ENCODE measurements around the gene CYB5R2.

CYB5R2 gene

DNA sequence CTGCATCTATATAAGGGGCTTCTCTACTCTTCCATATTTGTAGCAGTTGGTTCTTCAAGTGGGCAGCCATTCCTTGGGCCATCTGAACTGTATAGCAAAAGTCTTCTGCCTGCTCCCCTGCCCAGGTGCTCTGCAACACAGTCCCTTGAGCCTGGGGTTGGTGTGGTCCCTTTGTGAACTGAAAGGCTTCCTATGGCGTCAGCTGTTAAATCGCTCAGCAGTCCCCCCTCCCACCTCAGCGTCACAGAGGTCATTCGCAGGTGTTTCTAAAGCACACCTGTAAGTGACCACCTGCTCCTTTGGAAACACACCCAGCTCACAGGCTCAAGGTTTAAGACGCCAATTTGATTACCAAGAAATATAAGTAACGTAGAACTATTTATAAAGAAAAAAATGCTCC lies 37.0 kb downstream of the CYB5R2 start:
- DNase-seq (ENCODE audit: extremely low read depth, insufficient read length): no peak
- peaks cover 50% of the 10 kb centered on the region for H3K36me3 ChIP-seq (ENCODE audit: control insufficient read depth, insufficient read depth, low read length)
- TF ChIP-seq, protein P1, sequence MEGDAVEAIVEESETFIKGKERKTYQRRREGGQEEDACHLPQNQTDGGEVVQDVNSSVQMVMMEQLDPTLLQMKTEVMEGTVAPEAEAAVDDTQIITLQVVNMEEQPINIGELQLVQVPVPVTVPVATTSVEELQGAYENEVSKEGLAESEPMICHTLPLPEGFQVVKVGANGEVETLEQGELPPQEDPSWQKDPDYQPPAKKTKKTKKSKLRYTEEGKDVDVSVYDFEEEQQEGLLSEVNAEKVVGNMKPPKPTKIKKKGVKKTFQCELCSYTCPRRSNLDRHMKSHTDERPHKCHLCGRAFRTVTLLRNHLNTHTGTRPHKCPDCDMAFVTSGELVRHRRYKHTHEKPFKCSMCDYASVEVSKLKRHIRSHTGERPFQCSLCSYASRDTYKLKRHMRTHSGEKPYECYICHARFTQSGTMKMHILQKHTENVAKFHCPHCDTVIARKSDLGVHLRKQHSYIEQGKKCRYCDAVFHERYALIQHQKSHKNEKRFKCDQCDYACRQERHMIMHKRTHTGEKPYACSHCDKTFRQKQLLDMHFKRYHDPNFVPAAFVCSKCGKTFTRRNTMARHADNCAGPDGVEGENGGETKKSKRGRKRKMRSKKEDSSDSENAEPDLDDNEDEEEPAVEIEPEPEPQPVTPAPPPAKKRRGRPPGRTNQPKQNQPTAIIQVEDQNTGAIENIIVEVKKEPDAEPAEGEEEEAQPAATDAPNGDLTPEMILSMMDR (IDR thresholded peaks at IDR 0.05; ENCODE audit: insufficient read depth, low read length, poor library complexity, severe bottlenecking): no peak
- no peaks in the 10 kb centered on the region for H3K27me3 ChIP-seq (replicated peaks; ENCODE audit: control insufficient read depth, insufficient read depth, low read length)
- no peak overlapping the region for H3K4me3 ChIP-seq (replicated peaks; ENCODE audit: low read depth, low read length)

DNA sequence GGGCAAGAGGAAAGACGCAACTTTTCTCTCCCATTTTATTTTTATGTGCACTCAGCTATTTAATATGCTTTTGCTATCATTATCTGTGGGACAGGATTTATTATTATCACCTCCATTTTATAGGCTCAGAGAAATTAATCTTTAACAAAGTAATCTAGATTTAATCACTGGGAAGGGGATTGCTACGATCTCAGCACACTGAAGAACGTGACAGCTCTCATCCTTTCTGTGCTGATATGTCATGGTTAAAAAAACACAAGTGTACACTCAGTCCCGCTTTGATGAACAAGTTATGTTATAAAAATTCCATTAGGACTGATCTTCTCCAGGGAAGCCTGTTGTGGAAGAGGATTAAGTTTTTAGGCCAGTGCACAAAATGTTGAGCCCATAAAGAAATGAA lies 37.6 kb downstream of the CYB5R2 start:
- peaks cover 48% of the 10 kb centered on the region for H3K36me3 ChIP-seq (ENCODE audit: control insufficient read depth, insufficient read depth, low read length)

DNA sequence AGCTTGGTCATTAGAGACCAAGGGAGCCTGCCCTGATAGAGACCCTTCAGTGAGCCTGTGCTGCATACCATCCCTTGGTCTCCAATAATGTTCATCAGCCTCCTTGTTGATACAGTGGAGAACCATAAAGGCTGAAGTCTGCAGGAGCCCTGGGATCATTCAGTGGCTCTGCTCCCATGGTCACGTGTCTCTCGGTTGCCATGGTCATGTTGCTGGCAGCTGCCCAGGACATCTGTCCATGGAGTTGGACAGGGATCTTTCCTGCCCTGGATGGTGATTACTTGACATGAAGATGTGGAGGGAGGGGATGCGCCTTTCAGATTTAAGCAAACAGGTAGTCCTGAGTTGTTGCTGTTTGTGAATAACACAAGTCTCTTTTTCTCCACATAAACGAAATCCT lies 38.2 kb downstream of the CYB5R2 start:
- TF ChIP-seq, protein P1 (IDR thresholded peaks at IDR 0.05; ENCODE audit: insufficient read depth, low read length, poor library complexity, severe bottlenecking): no peak
- no peak for DNase-seq (ENCODE audit: extremely low read depth, insufficient read length)
- Histone ChIP-seq H3K4me3 (replicated peaks; ENCODE audit: low read depth, low read length) (no peak overlapping the region), H3K36me3 (ENCODE audit: control insufficient read depth, insufficient read depth, low read length) (peaks cover 45% of the 10 kb centered on the region), H3K27me3 (replicated peaks; ENCODE audit: control insufficient read depth, insufficient read depth, low read length) (no peaks in the 10 kb centered on the region)

More for the DNA sequence above, 37.6 kb downstream of the CYB5R2 start:
- TF ChIP-seq, protein P1 (IDR thresholded peaks at IDR 0.05; ENCODE audit: insufficient read depth, low read length, poor library complexity, severe bottlenecking): no peak
- DNase-seq (ENCODE audit: extremely low read depth, insufficient read length): no peak
- H3K27me3 ChIP-seq (replicated peaks; ENCODE audit: control insufficient read depth, insufficient read depth, low read length): no peaks in the 10 kb centered on the region
- no peak overlapping the region for H3K4me3 ChIP-seq (replicated peaks; ENCODE audit: low read depth, low read length)

DNA sequence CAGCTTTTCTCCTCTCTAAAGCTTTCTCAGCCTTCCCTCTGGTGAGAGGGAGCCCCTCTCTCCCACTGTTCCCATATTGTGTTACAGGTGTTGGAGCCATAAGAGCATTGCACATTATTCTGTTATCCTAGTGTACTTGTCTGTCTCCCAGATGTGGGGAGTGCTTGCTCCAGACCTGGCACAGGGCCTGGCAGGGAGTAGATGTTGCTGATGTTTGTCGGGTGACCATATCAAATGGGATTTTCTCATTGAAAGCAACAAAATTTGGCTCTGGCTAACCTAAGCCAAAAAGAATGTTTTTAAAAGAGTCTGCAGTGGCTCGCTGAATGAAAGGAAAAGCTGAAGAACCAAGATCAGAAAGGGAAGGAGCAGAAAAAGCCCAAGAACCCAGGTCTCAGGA lies 41.1 kb downstream of the CYB5R2 start:
- Histone ChIP-seq H3K27me3 (replicated peaks; ENCODE audit: control insufficient read depth, insufficient read depth, low read length) (no peaks in the 10 kb centered on the region), H3K4me3 (replicated peaks; ENCODE audit: low read depth, low read length) (no peak overlapping the region), H3K36me3 (ENCODE audit: control insufficient read depth, insufficient read depth, low read length) (peaks cover 43% of the 10 kb centered on the region)
- TF ChIP-seq, protein P1 (IDR thresholded peaks at IDR 0.05; ENCODE audit: insufficient read depth, low read length, poor library complexity, severe bottlenecking): no peak
- no peak for DNase-seq (ENCODE audit: extremely low read depth, insufficient read length)

DNA sequence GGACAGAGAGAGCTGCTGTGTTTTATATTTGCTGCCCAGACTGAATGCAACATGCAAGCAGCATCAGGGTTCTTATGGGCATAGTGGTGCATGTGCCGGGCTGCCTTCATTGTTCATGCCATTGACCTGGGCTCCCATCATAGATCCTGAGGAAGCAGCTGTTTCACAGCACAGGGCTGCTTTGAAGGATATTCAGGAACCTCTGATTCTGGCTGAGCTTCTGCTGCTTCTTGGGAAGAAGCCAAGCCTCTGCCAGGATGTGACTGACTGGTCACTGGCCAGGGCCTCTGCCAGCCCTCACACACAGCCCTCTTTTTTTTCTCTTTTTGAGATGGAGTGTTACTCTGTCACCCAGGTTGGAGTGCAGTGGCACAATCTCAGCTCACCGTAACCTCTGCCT lies 43.3 kb downstream of the CYB5R2 start:
- H3K27me3 ChIP-seq (replicated peaks; ENCODE audit: control insufficient read depth, insufficient read depth, low read length): no peaks in the 10 kb centered on the region
- H3K4me3 ChIP-seq (replicated peaks; ENCODE audit: low read depth, low read length): no peak overlapping the region
- TF ChIP-seq, protein P1 (IDR thresholded peaks at IDR 0.05; ENCODE audit: insufficient read depth, low read length, poor library complexity, severe bottlenecking): no peak
- no peak for DNase-seq (ENCODE audit: extremely low read depth, insufficient read length)
- H3K36me3 ChIP-seq (ENCODE audit: control insufficient read depth, insufficient read depth, low read length): peaks cover 48% of the 10 kb centered on the region

DNA sequence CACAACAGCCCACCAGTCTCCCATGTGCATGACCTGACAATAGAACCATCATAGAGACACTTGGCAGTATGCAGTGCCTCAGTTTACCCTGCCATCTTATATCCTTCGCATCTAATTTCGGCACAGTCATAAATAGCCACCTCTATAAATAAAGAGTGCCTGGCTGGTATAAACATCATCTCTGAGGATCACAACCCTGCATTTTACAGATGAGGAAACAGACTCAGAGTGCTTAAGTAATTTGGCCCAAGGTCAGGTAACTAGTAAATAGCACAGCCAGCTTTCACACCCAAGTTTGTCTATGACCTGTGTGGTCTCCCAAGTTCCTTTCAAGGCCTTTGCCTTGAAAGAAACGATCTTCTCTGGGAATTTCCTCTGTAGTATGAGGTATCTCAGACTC lies 44.6 kb downstream of the CYB5R2 start:
- peaks cover 44% of the 10 kb centered on the region for H3K36me3 ChIP-seq (ENCODE audit: control insufficient read depth, insufficient read depth, low read length)

More for the DNA sequence above, 44.6 kb downstream of the CYB5R2 start:
- no peaks in the 10 kb centered on the region for H3K27me3 ChIP-seq (replicated peaks; ENCODE audit: control insufficient read depth, insufficient read depth, low read length)
- TF ChIP-seq, protein P1 (IDR thresholded peaks at IDR 0.05; ENCODE audit: insufficient read depth, low read length, poor library complexity, severe bottlenecking): no peak
- no peak for DNase-seq (ENCODE audit: extremely low read depth, insufficient read length)
- H3K4me3 ChIP-seq (replicated peaks; ENCODE audit: low read depth, low read length): no peak overlapping the region

Measured in GM06990 (cell line).